Glutamatergic neuron (in vitro differentiated cells): Measurements from ENCODE around the gene NUMBL. TPM values are rescaled to one million over a fixed set of nuclear protein-coding genes. Genes with fewer than 3 reads are reported as not detected.

Experiments
- DNase-seq: peaks from one replicate; pipeline ENCODE4 v3.0.0; 2022
- H3K27ac Mint-ChIP-seq: one replicate; pipeline ENCODE4 v1.8.0; 2020; ENCODE audit warnings: mild to moderate bottlenecking, mixed read lengths, inconsistent platforms; ENCODE audit not compliant: unreplicated experiment
- H3K27me3 Mint-ChIP-seq: one replicate; pipeline ENCODE4 v1.8.0; 2020; ENCODE audit warnings: mild to moderate bottlenecking, moderate library complexity, mixed read lengths, inconsistent platforms; ENCODE audit not compliant: unreplicated experiment
- H3K36me3 Mint-ChIP-seq: one replicate; pipeline ENCODE4 v1.8.0; 2020; ENCODE audit warnings: mild to moderate bottlenecking, mixed read lengths, inconsistent platforms; ENCODE audit not compliant: unreplicated experiment
- H3K4me1 Mint-ChIP-seq: one replicate; pipeline ENCODE4 v1.8.0; 2020; ENCODE audit warnings: mild to moderate bottlenecking, low read depth, mixed read lengths, inconsistent platforms; ENCODE audit not compliant: unreplicated experiment
- H3K4me3 Mint-ChIP-seq: one replicate; pipeline ENCODE4 v1.8.0; 2020; ENCODE audit warnings: mild to moderate bottlenecking, mixed read lengths, inconsistent platforms; ENCODE audit not compliant: unreplicated experiment
- H3K9me3 Mint-ChIP-seq: one replicate; pipeline ENCODE4 v1.8.0; 2020; ENCODE audit warnings: mild to moderate bottlenecking, moderate library complexity, mixed read lengths, inconsistent platforms; ENCODE audit not compliant: unreplicated experiment
- CTCF ChIP-seq: fragments of 200-600 bp; sonication (generic); IDR thresholded peaks from one replicate; pipeline ENCODE4 v1.5.0; 2021; ENCODE audit not compliant: partially characterized antibody, unreplicated experiment
- total RNA-seq: library from RNA; stranded (reverse); fragmentation: NEBNext Ultra II Directional; extraction: Animal tissue kit (Norgen Biotek cat#: 25700); gene quantifications from one replicate; pipeline ENCODE4 v1.2.1, GENCODE V29; 2021; ENCODE audit not compliant: unreplicated experiment

NUMBL gene
- total RNA-seq, 1 donor from 2014 or later = 250 TPM

DNA sequence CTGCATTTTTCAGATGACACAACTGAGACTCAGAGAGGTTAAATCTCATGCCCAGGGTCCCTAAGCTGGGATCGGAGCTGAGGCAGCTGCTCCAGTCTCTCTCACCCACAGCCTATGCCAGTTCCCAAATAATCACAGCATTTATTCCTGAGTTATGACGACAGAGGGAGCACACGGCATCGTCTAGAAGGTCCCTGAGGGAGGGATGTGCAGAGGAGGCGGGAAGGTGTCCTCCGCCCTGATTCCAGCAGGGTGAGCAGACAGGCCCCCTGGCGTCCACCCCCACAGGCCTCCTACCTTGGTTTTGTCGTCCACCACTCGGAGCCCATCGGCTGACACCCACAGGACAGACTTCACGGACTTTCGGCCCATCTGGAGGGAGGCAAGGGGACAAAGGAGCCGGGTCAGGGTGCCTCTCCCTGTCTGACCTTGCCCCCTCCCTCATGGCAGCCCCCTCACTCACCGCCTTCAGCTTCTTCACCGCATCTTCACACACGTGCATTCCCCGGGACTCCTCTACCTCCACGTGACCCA lies 8.0 kb downstream of the NUMBL start:
- peaks cover 11% of the 10 kb centered on the region for H3K36me3 Mint-ChIP-seq
- peaks cover 2% of the 10 kb centered on the region for H3K27me3 Mint-ChIP-seq
- peaks cover 2% of the 10 kb centered on the region for H3K9me3 Mint-ChIP-seq
- H3K4me3 Mint-ChIP-seq = no peak overlapping the region
- no peak for DNase-seq
- no peak for TF ChIP-seq CTCF
- no peak overlapping the region for H3K27ac Mint-ChIP-seq
- H3K4me1 Mint-ChIP-seq = peaks cover 4% of the 10 kb centered on the region

DNA sequence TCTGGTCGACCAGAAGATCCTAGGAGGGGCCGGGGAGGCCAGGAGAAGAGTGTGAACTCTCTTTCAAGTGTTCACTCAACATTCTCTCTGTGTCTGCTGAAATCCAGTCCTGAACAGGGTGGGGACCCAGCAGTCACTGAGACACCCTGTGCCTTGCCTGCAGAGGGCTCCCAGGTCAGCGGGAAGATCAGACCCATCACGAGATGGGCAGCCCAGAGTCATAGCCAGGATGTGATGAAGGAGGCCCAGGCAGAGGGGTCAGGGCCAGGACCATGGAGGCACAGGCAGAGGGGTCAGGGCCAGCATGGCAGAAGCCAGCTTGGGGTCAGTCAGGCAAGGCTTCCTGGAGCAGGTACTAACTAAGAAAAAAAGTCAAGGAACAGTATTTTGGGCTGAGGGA lies 9.4 kb downstream of the NUMBL start:
- no peak for DNase-seq
- peaks cover 2% of the 10 kb centered on the region for H3K9me3 Mint-ChIP-seq
- H3K27ac Mint-ChIP-seq = no peak overlapping the region
- H3K27me3 Mint-ChIP-seq = peaks cover 2% of the 10 kb centered on the region
- peaks cover 11% of the 10 kb centered on the region for H3K36me3 Mint-ChIP-seq
- TF ChIP-seq CTCF = no peak
- peaks cover 4% of the 10 kb centered on the region for H3K4me1 Mint-ChIP-seq
- no peak overlapping the region for H3K4me3 Mint-ChIP-seq

- Mint-ChIP-seq H3K27ac (no peak overlapping the region), H3K4me1 (no peaks in the 10 kb centered on the region), H3K4me3 (no peak overlapping the region), H3K36me3 (no peaks in the 10 kb centered on the region), H3K27me3 (peaks cover 2% of the 10 kb centered on the region), H3K9me3 (no peaks in the 10 kb centered on the region)
- no peak for DNase-seq
- TF ChIP-seq CTCF = no peak
Observed at GRCh38 chr19:40677156-40677555, 13.3 kb downstream of the NUMBL start.

- H3K4me3 Mint-ChIP-seq = no peak overlapping the region
- peaks cover 2% of the 10 kb centered on the region for H3K27me3 Mint-ChIP-seq
- peaks cover 15% of the 10 kb centered on the region for H3K36me3 Mint-ChIP-seq
- no peaks in the 10 kb centered on the region for H3K4me1 Mint-ChIP-seq
- DNase-seq = no peak
- H3K9me3 Mint-ChIP-seq = peaks cover 3% of the 10 kb centered on the region
- no peak for TF ChIP-seq CTCF
- no peak overlapping the region for H3K27ac Mint-ChIP-seq
Observed at GRCh38 chr19:40674291-40674690, 16.2 kb downstream of the NUMBL start.

DNA sequence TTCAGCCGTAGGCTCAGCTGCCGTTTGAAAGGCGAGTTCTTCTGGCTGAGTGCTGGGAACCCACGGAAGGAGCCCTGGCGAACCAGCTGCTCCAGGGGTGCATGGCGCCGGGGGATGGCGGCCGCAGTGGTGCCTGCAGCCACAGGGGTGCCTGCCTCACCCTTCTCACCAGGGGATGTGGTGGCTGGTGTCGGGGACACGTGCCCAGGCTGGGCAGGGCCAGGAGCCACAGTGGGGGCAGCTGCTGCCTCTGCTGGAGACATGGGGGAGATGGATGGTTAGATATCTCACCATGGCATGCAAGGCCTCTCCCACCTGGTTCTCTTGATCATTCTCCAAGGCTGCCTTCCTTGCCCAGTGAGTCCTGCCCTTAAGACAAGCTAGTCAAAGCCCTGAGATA lies 17.1 kb downstream of the NUMBL start:
- Mint-ChIP-seq H3K9me3 (peaks cover 3% of the 10 kb centered on the region), H3K36me3 (peaks cover 16% of the 10 kb centered on the region), H3K4me3 (no peak overlapping the region), H3K27me3 (peaks cover 2% of the 10 kb centered on the region), H3K4me1 (no peaks in the 10 kb centered on the region), H3K27ac (no peak overlapping the region)
- no peak for DNase-seq
- TF ChIP-seq CTCF = no peak
